ENCODE data around the gene PLCB1. TPM values are rescaled to one million over a fixed set of nuclear protein-coding genes. Genes with fewer than 3 reads are reported as not detected.
"Not testable (repeated sequence)": the region's sequence is repeated elsewhere in the genome, so short reads cannot be mapped to it uniquely, and the experiment has no call there.

The PLCB1 gene
- polyA plus RNA-seq, 5 donors, result 11.8 to 27.1 (median 19.5) TPM

- no peak for DNase-seq
Measured at GRCh38 chr20:8434326-8434876, 302.3 kb downstream of the PLCB1 start.

GRCh38 chr20:8435285-8436035 lies 303.4 kb downstream of the PLCB1 start:
- DNase-seq, result no peak

GRCh38 chr20:8436938-8437337 lies 304.9 kb downstream of the PLCB1 start:
- DNase-seq, result not testable (repeated sequence)

DNA sequence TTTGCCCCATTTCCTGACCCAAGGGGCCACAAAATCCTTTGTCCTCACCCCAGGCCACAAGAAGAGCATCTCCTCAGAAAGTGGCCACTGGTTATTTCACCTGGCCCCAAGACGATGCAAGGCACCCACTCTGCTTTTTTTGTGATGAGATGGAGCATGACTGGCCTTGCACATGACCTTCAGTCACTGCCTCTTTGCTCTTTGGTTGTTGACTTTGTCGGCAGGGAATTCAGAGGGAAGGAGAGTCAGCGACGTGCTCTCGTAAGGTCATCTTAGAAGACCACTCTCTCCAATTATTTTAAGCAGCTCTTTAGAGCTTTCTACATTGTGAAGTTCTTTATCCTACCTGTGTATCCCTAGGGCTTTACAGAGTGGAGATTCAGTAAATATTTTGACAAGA lies 306.7 kb downstream of the PLCB1 start:
- no peak for DNase-seq

- no peak for DNase-seq
Measured at GRCh38 chr20:8443464-8444072, 311.5 kb downstream of the PLCB1 start.

DNA sequence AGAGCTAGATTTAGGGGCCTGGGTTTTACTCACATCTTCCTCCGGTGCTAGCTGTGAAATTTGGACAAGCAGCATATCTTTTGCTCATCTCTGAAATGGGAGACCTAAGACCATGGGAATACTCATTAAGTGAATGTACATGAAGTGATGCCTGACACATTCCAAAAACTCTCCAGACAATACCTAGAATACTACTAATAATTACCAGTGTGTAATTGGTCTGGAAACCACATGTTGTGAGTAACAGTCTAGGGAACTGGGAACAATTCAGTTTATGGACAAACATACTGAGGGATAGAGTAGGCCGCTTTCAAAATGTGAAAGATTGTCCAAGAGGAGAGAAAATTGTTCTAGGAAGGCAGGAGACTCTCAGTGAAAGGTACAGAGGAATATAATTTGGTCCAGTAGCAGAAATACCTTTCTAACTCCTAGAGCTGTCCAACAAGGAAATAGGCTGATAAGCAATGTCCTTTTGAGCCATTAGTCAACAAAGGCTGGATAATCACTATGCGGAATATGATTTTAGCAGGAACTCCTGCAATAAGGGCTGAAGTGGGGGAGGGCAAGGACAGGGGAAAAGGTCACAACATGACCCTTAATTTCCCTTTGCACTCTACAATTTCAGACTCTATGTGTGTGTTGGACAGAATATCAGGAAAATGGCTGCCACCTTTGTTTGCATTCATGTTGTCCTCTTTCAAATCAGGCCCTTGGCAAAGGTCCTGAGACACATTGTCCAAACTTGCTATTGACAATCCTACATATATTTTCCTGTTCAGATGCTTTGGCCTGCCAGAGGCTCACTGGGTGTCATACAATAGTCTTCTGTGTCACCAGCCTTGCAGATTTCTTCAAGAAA lies 315.4 kb downstream of the PLCB1 start:
- DNase-seq, result no peak

- no peak for DNase-seq
Measured at GRCh38 chr20:8449123-8449522, 317.1 kb downstream of the PLCB1 start.

DNA sequence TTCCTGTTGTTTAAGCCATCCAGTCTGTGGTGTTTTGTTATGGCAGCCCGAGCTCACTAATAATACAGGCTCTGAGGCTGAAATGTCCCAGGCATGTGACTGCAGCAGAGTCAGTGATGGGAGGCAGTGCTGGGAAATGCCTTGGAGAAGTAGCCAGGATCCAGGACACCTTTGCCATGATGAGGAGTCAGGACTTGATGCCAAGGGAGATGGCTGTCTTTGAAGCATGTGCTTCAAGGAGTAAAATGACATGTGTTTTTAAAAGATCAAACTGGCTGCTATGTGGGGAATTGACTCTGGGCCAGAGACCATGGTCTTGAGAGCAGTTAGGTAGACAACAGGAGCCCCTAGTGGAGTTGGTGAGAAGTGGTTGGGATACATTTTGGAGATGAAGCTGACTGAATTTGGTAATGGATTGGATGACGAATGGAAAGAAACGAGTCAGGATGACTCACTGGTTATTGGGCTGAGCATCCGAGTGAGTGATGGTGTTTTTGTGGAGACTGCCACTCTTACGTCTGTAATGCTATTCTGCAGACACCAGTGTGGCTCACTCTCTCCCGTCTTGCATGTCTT lies 322.2 kb downstream of the PLCB1 start:
- DNase-seq, result no peak

DNA sequence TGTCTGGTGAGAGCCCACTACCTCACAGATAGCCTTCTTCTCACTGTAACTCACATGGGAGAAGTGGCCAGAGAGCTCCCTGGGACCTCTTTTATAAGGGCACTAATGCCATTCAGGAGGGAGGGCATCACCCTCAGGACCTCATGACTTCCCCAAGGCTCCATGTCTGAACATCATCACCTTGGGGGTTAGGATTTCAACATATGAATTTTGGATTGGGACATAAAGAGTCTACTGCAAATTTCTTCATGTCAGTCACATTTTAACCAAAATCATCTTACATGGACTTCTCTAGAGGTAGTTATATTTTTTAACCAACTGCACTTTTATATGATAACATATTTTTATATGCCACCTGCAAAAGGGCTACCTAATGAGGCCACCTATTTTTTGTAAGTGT lies 324.7 kb downstream of the PLCB1 start:
- no peak for DNase-seq

DNA sequence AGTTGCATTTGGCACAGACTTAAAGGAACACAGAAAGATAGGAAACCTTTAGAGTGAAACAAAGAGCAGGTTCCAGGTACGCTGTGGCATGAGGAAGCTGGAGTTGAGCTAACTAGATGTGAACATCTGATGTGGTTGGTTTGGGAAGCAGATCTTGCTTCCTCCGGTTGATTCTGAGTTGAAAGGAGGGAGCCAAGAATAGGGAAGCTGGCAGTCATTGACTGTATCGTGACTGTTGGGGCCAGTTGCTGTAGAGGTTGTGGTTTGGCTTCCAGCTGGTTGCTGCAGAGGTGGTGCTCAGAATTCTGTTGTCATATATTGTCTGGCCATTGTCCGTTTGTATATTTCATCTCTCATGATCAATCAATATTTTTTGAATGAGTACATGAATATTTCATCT lies 325.9 kb downstream of the PLCB1 start:
- DNase-seq, result no peak

- DNase-seq, result no peak
Measured at GRCh38 chr20:8461186-8461585, 329.1 kb downstream of the PLCB1 start.

DNA sequence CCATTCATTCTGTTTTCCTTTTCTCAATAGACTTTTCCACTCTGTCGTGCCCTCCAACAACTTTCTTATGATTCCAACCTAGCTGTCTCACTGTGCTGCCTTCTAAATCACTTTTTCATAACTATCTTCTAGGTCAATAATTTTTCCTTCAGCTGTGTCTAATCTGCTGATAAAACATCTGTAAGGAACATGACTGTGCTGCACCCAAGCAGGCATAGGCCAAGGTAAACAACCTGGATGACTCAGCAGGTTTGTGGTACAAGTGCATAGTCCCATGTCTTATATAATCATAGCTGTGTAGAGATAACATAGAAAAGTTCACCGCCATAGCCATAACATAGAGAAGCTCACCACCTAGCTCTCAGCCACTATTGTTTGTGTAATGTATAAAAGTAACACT lies 332.3 kb downstream of the PLCB1 start:
- DNase-seq, result no peak

DNA sequence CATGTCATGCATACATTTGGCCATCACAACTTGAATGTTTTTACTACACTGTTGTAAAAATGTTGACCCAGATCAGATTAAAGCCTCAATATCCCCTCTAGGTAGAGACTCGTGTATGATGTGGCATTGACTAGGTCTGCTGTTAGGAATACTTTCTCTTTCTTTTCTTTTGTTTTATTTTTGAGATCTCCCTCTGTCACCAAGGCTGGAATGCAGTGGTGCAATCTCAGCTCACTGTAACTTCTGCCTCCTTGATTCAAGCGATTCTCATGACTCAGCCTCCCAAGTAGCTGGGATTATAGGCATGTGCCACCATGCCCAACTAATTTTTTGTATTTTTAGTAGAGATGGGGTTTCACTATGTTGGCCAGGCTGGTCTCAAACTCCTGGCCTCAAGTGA lies 334.7 kb downstream of the PLCB1 start:
- DNase-seq, result not testable (repeated sequence)

DNA sequence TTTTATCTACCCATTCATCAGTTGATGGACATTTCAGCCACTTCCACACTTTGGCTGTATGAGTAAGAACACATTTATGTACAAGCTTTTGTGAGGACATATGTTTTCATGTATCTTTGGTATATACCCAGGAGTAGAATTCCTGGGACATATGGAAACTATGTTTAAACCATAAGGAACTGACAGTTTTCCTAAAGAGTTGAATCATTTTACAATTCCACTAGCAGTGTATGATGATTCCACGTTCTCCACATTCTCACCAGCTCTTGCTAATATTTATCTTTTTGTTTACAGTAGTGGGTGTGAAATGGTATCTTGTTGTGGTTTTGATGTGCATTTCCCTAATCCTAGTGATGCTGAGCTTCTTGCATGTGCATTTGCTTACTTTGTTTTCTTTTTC lies 338.1 kb downstream of the PLCB1 start:
- DNase-seq, result no peak

DNA sequence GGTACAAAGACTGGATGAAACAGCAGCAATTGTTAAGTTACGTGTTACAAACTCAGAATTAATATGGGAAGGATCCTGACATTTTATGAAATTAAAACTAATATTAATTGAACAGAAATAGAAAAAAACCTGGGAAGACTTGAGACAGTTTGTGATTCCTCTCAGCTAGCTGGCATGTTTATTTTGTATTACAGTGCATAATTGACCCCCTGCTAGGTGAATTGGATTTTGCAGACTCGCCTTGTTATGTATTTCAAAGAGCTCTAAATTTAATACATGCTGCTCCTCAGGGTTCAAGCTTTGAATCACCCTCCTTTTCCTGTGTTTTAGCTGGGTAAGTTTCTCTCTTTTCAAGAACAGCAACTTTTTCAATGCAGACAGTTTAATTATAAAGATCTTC lies 339.4 kb downstream of the PLCB1 start:
- no peak for DNase-seq

GRCh38 chr20:8473459-8473858 lies 341.4 kb downstream of the PLCB1 start:
- DNase-seq, result no peak

- DNase-seq, result no peak
Measured at GRCh38 chr20:8474027-8474668, 342.1 kb downstream of the PLCB1 start.

DNA sequence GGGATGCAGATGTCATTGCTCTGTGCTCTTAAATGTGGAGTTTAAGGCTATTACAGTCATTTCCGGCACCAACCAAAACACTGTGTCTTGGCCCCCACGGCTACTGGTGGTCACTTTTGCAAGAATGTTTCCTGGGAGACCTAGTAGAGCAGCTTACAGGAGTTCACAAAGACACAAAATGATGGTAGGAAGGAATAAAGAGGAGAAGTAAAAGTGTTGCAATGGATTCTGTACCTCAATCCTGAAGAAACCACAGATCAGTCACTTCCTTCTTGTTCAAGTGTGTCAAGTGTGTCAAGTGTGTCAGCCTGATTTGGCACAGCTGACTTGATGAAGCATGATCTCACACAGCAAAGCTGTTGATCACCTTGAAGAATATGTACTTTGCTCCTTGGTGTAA lies 344.0 kb downstream of the PLCB1 start:
- no peak for DNase-seq

DNA sequence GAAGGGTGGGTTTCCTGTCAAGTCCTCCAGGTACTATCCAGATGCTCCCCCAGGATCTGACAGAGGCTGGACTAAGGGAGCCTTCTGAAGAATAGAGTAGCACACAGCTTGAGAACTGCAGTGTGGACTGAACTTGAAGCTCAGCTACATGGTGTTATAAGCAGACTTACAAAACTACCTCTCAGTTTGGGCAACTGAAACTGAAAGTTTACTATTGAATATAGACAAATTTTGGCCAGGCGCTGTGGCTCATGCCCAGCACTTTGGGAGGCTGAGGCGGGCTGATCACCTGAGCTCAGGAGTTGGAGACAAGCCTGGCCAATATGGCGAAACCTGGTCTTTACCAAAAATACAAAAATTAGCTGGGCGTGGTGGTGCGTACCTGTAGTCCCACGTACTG lies 348.5 kb downstream of the PLCB1 start:
- no peak for DNase-seq

DNA sequence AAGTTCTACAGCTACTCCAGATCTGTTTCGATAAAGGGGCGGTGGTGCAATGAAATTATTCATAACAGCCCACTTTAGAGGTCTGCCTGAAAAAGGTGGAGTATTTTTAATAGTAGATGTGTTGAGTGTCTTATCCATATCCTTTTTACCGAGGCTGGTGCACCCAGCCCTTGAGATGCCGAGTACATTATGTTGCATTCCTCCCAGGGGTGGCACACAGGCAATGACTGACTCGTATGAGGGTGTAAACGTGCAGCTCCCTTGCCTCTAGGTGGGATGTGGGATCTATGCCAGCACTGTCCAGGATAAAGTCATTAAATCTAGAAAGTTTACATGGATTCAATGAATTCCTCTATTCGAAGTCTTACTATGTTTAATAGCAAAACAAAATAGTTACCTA lies 355.6 kb downstream of the PLCB1 start:
- DNase-seq, result no peak

DNA sequence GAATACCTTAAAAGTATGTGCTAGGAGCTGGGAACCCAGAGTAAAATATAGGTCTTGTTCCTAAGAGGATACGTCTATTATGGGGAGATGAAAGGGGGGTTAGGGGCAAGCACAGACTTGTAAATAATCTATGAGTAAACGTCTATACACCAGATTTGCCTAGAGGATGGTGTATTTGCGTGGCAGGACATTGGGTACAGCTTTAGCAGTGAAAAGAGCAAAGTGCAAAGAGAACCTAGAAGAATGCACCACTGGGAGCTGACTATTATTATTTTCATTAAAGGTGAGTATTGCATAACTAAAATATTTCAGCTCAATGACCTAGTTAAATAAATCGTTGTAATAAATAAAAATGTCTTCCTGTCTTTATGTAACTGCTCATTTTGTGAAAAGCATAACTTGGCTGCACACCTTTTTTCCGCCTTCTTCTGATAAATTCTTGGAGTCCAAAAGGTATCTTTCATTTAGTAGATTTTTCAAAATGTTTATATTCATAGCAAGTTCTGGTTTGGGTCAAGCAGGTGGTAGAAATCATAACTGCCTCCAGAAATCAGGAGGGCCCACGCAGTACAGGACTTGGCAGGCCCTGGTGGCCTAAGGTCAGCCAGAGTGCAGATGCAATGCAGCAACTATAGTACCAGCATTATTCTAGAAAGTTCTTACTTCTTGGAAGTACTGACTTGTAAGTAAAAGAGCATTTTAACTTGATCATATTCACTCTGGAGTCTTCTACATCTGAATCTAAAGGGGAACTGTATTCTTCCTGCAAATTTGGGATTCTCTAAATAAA lies 357.2 kb downstream of the PLCB1 start:
- no peak for DNase-seq

All from right lung (tissue), 5 donors.